Inferior parietal cortex (tissue), 1 donor: ENCODE results near the gene AKR1E2.

Experiments
- DNase-seq: peaks from one replicate; pipeline ENCODE4 v3.0.0-alpha.2; 2016; ENCODE audit errors: extremely low spot score

AKR1E2 gene

GRCh38 chr10:4845766-4846165, 19.8 kb downstream of the AKR1E2 start:
- no peak for DNase-seq

GRCh38 chr10:4846775-4847174, 20.8 kb downstream of the AKR1E2 start:
- no peak for DNase-seq

- DNase-seq, result peak; percentile 15
Measured at GRCh38 chr10:4847561-4848355, 21.8 kb downstream of the AKR1E2 start.

- DNase-seq, result peak; percentile 45
Measured at GRCh38 chr10:4848356-4849041, 22.5 kb downstream of the AKR1E2 start.

- DNase-seq, result no peak
Measured at GRCh38 chr10:4849042-4849402, 23.0 kb downstream of the AKR1E2 start.

GRCh38 chr10:4849555-4850242, 23.7 kb downstream of the AKR1E2 start:
- DNase-seq, result peak; percentile 95

- no peak for DNase-seq
Measured at GRCh38 chr10:4850397-4850796, 24.4 kb downstream of the AKR1E2 start.

- no peak for DNase-seq
Measured at GRCh38 chr10:4851176-4851575, 25.2 kb downstream of the AKR1E2 start.

- no peak for DNase-seq
Measured at GRCh38 chr10:4851846-4852245, 25.8 kb downstream of the AKR1E2 start.

GRCh38 chr10:4865945-4866661, 40.1 kb downstream of the AKR1E2 start:
- no peak for DNase-seq

GRCh38 chr10:4867109-4867519, 41.1 kb downstream of the AKR1E2 start:
- no peak for DNase-seq

GRCh38 chr10:4867520-4868356, 41.7 kb downstream of the AKR1E2 start:
- DNase-seq, result peak; percentile 15

- no peak for DNase-seq
Measured at GRCh38 chr10:4868357-4868657, 42.3 kb downstream of the AKR1E2 start.

- DNase-seq, result no peak
Measured at GRCh38 chr10:4882704-4883078, 56.7 kb downstream of the AKR1E2 start.

GRCh38 chr10:4883079-4883739, 57.2 kb downstream of the AKR1E2 start:
- DNase-seq, result peak; percentile 5

GRCh38 chr10:4885162-4885561, 59.2 kb downstream of the AKR1E2 start:
- DNase-seq, result no peak

GRCh38 chr10:4887501-4887900, 61.5 kb downstream of the AKR1E2 start:
- no peak for DNase-seq

- DNase-seq, result no peak
Measured at GRCh38 chr10:4888236-4888635, 62.2 kb downstream of the AKR1E2 start.

GRCh38 chr10:4889959-4890358, 64.0 kb downstream of the AKR1E2 start:
- no peak for DNase-seq

GRCh38 chr10:4892681-4893080, 66.7 kb downstream of the AKR1E2 start:
- no peak for DNase-seq

GRCh38 chr10:4894335-4894734, 68.3 kb downstream of the AKR1E2 start:
- no peak for DNase-seq
